Stimulated activated CD4-positive, alpha-beta T cell treated with anti-CD3 and anti-CD28 coated beads, Interleukin-12 subunit alpha, Interleukin-12 subunit beta, amount 100 ng/mL, for 24 hours (primary cell): ENCODE results near the gene PRKG1.
"Not testable (repeated sequence)": the region's sequence is repeated elsewhere in the genome, so short reads cannot be mapped to it uniquely, and the experiment has no call there.

Source experiments
- DNase-seq, 2 experiments: peaks; one replicate each; pipeline ENCODE4 v3.0.0-alpha.2; 2020; ENCODE audit warnings: low read depth in 2 of 2

The PRKG1 gene

DNA sequence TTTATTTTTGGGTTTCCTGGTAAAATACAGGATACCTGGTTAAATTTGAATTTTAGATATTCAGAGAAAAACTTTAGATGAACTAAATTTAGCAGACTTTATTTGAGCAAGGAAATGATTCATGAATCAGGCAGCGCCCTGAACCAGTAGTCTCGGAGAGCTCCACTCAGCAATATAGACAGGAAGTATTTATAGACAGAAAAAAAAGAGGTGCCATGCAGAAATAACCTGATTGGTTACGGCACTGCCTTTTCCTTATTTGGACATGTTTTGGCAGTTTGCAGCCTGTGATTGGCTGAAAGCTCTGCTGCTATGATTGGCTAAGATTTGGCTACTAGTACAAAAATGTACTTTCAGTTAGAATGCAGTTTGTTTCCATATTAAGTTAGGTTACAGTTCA is 1041.5 kb downstream of the PRKG1 start:
- no peak for DNase-seq

DNA sequence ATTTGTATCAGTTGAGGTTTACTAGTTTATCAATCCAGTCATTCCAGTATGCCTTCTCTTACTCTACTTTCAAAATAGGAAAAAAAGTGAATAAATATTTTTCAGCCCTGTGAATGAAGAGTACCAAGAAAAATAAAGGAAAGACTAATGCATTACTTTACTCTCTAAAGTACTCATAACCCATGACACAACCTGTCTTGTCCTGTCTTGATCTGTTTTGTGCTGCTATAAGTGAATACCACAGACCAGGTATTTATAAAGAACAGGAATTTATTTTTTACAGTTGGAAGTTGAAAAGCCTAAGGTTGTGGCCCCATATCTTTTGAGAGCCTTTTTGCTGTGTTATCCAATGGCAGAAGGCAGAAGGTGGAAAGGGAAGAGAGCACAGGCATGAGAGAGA is 1045.2 kb downstream of the PRKG1 start:
- DNase-seq: no peak

DNA sequence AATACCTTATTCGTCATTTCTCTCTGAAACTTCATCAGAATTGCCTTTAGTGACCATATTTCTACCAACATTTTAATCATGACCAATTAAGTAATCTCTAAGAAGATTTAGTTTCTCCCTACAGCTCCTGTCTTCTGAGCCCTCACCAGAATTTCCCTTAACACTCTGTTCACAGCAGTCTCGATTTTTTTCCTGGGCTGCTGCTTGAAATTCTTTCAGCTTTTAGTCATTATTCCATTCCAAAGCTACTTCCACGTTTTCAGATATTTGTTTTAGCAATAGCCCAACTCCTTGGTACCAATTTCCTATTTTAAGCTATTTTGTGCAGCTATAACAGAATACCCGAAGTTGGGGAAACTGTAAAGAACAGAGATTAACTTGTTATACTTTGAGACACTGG is 1047.4 kb downstream of the PRKG1 start:
- DNase-seq: no peak

DNA sequence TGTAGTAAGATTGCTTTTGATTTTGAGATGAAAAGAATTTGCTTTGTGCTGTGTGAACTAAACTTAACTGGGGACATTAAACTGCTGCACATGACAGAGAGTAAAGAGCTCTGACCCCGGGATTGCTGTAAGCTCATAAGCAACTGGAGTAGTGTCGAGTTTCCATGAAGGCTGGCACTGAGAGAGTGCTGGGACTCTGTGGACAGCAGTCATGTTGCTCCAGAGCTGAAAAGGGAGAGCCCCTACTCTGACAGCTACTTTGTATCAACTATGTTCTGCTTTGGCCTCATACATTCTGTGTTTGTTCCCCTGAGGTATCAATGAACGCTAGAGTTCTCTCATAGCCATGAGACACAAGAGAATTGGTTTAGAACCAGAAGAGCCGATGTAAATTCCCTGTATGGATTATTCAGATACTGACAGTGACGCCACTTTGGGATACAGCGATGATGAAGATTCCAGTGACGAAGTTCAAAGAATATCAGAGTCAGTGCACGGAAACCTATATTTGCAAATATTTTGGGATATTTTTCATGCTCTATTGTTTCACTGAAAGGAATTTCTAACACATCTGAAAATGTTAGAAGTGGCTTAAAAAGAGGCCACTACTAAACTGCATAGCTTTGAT is 1053.9 kb downstream of the PRKG1 start:
- no peak for DNase-seq

DNA sequence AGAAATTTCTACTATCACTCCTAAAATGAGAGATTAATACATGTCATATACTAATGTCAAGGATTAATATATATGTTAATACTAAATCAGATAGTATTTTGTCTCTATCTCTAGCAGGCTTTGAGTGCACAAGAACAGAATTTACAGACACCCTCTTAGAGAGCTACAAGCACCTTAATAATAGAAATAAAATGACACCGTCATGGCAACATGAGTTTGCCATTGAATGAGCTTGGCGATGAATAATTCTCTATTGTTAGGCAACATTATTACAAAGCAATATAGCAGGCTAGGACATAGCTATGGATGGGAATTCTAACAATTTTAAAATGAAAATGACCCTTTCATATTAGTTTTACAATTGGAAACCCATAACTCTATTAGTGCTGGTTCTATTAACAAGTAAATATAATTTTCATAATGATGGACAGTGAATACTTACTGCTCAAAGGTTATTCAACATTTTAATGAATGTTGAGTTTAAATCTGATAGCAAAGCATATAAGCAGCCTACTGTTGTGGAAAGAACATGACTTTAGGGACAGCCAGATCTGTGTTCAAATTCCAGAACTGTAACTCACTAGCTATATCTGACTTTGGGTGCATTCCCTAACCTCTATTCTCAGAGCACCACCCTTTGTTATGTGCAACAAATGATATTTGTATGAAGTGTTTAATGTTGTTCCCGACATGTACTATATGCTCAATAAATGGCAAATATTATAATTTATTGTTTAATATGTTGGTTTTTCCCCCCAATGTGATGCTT is 1055.3 kb downstream of the PRKG1 start:
- no peak for DNase-seq

DNA sequence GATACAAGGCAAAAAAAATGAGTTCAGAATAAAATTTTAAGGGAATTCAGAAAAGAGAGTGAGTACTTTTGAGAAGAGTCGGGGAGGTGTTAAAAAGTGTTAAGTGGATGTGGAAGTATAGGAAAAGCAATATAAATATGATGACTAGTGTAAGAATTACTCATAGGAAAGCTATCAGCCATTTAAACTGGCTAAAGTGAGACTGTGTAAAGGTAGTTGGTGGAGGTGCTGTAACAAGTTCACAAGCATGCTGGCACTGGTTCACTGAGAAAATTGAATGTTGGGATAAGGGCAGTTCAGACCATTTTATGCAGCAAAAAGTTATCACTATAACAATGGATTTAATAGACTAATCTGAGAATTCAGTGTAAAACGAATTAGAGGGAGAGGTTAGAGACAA is 1060.8 kb downstream of the PRKG1 start:
- no peak for DNase-seq

DNA sequence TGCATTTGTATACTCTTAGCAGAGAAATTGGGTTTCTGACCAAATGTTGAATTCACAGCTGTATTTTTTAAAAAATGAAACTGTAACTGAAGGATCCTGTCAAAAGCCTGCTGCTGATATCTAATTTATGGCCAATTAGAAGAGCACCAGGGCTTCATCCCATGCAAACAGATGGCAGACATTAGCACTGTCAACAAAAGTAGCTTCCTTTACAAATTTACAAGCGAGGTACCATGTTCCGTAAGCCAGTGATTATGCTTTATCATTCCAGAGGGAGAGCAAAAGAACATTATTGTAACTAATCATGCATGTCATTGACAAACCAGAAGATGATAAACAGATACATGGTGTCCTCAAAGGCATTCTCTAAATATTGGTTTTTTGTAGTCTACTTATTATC is 1062.6 kb downstream of the PRKG1 start:
- DNase-seq: no peak

DNA sequence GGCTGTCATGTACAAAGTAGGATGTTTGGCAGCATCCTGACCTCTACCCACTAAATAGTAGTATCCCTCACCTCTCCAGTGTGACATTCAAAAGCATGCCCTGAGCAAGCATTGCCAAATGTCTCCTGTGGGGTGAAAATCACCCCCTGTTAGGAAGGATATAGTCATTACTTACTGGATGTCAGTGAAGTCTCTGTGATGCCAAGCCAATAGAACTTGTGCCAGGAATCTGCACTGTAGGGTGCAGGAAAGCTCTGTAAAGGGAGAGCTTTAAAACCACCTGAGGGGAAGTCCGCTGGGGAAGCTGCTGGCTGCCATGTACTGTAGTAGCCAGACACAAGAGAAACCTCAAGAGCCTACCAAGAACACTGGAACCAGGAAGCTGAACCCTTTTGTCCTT is 1069.1 kb downstream of the PRKG1 start:
- no peak for DNase-seq

DNA sequence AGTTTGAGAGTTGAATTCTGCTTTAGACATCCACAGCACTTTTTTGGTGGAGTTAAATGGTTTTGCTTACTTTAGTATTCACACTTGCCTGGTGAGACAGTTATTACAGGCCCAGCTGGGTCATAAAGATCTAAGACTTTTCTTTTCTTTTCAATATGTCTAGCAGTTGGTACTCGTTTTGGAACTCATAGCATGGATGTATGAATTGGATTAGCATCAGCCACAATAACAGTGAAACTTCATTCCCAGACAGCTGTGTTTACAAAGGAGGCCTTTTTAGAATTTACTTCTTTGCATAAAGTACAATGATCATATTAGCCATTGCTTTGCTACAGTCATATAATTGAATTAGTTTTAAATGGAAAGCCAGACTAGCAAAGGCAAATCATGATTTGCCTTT is 1071.3 kb downstream of the PRKG1 start:
- DNase-seq: no peak

DNA sequence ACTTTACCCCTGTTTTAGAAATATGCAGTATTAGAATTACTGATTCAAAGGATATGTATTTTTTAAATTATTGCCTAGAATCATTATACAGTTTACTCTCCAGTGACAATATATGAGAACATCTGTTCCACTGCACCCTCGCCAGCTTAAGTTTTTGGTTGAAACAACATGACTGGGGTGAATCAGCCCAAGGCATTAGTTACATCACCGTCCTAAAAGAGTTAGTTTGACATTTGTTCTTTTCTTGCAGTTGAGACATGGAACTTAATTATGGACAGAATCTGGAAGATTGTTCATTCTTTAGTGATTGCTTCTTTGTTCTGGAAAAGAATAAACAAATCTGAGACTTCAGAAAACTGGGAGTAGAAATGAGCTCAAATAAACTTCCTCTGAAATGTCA is 1072.5 kb downstream of the PRKG1 start:
- no peak for DNase-seq

DNA sequence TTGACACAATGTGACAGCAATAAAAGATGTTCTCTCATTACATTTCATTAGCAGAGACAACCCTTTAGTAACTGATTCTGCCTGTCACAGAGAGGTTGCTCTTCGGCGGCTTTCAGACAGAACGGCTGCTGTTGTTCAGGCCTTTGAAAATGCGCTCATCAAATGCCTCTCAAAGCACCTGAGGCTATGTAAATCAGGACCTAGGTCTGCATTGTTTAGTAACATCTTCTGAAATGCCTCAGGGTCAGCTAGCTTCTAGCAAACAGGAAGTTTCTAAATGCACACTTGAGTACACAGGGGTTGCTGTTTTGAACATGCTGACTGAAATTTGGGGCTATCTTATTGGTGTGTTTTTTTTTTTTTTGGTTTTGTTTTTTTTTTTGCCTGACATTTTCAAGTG is 1096.5 kb downstream of the PRKG1 start:
- no peak for DNase-seq

DNA sequence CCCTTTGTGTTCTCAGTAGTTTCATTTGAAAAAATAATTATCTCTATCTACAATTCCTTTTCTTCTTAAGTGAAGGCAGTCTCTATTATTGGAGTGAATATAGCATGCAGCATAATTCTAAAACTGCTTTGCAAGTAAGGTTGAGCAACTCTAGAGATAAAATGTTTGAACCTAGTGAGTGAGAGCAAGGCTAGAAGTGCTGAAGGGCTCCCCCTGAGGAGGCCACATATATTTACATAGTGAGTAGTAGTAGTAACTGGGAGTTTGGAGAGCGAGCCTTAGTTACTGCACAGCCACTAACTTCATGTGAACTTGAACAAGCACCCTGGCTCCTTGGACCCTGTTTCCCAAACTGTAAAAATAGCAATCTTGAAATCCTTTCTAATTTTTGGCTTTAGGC is 1098.3 kb downstream of the PRKG1 start:
- DNase-seq: no peak

DNA sequence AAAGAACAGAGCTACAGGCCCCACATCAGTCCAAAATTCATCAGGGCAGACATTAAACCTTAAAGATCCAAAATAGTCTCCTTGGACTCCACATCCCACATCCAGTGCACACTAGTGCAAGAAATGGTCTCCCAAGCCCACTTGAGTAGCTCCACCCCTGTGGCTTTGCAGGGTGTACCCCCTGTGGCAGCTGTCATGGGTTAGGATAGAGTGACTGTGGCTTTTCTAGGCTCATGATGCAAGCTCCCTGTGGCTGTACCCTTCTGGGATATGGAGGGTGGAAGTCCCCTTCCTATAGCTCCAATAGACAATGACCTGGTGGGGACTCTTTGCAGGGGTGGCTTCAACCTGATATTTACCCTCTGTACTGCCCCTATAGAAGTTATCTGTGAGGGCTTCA is 1111.0 kb downstream of the PRKG1 start:
- no peak for DNase-seq

DNA sequence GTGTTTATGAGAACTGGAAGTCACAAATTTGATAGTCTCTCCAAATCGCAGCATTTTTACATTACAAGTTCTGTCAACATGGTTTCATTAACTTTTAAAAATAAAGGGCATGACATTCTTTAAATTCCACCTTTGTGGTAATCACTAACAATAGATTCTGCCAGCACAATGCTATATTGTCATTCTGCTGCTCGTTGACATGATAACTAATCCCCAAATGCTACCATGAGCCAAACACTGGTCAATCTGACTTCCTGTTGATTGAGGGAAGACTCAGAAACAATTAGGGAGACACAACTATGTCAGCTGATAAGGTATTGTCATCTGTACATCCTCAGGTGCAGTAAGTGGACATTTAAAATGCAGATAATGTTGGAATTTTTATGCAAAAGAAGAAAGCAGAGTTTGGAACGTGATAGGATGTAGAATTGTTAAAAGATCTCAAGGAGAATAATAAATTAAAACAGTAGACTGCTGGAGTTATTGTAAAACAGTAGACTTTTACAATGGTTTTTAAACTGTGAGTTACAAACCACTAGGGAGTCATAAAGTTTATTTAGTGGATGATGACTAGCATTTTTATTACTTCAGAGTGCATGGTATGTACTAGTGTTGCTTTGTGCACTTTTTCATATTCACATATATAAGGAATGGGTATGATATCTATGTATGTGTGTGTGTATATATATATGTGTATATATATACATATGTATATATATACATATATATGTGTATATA is 1113.4 kb downstream of the PRKG1 start:
- DNase-seq: no peak

DNA sequence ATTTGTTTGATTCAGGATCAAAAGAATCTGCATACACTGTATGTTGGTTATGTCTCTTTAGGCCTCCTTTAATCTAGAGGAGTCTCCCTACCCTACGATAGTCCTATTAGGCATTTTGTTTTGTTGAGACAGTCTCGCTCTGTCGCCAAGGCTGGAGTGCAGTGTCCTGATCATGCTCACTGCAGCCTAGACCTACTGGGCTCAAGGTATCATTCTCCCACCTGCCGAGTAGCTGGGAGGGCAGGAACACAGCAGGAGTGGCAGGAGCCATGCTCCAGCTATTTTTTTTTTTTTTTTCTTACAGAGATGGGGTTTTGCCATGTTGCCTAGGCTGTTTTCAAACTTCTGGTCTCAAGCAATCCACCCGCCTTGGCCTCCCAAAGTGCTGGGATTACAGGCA is 1116.8 kb downstream of the PRKG1 start:
- DNase-seq: no peak

DNA sequence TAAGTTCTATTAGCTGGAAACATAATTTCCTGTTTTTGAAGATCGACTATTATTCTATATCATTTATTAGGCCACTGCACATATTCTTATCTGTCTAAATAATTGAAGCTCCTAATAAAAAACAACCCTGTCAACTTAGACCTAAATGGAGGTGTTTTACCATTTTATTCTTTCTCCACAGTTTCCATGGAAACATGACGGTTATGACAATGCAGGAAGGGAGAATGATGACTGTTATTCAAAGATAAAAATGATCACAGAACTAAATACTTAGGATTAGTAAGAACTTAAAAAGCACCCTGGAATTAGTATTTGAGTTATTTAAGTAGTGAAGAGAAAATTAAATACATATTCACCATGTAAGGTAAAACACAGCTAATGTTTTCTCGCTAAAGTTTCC is 1119.9 kb downstream of the PRKG1 start:
- DNase-seq: no peak

DNA sequence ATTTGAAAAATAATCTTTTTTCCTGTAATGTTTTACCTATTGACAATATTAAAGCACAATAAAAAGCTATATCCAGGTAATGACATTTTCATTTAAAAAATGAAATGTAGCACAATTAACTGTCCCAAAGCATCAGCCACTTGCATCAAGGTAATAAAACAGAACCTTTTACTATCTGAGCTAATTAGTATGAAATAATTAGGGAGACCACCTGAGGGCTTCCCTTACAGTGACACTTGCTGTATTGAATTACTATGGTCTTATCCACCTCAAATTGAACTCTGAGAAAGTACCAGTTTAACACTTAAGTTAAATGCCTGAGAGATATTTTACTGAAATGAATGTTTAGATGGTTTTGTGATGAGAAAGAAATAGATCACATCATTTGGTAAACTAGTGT is 1120.4 kb downstream of the PRKG1 start:
- DNase-seq: no peak

DNA sequence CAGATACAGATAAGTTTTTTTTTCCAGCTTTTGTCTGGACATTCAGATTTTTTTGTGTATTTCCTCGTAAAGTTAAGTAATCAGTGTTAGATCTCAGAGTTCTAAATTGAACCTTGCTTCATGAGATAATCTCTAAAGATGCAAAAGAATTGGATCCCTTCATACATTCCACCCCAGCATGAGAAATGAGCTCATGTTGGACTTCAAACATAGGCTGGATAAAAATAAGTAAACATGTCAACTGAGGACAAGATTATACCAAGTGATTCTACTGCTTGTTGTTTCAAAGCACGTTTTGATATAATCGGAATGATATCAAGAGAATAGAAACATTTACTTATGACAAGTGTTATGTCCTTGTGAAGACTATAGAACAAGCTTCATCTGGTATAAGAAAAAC is 1122.8 kb downstream of the PRKG1 start:
- DNase-seq: no peak

DNA sequence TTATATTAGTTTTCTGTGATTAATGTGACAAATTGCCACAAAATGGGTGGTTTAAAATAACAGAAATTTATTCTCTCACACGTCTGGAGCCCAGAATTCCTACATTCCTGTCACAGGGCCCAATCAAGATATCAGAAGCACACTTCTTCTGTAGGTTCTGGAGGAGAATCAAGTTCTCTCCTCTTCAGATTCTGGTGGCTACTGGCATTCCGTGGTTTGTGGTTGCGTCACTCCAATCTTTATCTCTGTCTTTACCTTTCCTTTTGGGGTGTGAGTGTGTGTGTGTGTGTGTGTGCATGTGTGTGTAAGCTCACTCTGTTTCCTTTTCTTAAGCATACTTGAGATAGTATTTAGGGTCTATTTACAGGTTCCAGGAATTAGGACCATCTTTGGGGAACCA is 1124.3 kb downstream of the PRKG1 start:
- DNase-seq: no peak

DNA sequence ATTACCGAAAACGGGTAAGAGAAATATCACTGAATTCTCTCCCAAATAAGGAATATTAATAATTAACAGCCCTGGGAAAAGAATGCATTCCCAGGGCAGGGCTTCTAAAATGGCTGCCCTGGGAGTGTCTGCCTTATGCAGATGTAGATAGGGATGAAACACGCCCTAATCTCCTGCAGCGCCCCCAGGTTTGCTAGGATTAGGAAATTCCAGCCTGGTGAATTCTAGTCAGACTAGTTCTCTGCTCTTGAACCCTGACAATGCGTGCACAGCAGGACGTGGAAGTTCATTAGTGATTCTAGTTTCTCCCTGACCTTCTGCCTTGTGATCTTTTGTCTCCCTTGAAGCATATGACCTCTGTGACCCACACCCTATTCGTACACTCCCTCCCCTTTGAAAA is 1130.6 kb downstream of the PRKG1 start:
- DNase-seq: not testable (repeated sequence)

DNA sequence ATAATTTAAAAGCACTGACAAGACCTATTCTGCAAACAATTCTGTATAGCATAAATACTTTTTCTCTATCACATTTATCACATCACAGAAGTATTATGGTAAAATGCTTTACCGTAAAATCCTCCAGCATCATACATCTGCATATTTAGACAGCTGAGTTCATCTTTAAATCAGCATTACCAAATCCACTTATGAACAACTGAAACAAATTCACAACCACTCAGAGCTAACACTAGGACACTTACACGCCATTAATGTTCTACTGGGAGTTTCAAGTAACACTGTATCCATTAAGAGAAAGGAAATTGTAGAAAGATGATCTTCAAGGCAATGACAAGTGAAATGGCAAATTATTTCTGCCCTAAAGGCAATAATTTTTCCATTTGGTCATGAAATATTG is 1134.1 kb downstream of the PRKG1 start:
- no peak for DNase-seq

DNA sequence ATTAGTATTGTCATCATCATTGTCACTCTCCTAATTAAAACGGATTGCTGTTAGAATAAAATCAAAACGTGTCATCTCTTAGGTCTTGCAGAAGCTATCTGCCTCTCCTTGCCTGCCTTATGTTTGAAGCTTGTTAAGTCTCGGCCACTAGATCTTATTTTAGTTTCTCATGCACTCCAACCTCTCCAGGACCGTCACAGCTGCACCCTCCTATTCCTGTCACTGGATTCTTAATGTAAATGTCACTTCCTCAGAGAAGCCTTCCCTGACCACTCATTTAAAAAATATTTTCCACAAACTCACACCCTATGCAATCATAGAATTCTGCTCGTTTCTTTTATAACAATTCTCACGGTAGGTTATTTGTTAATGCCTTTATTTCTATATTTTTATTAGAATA is 1135.9 kb downstream of the PRKG1 start:
- DNase-seq: no peak

DNA sequence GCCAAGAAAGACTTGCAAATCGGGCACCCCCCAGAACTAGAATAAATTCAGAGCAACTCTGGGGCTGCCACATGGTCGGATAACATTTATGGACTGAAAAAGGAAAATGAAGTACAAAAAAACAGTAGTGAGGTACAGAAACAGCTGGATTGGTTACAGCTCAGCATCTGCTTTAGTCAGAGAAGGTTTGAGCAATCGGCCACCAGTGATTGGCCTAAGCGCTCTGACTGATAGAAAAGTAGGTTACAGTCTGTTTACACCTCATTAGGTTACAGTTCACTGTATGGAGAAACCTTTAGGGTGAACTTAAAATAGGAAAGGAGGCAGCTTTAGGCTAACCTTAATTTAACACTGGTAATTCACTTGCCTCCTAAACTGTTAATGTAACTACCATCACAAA is 1137.8 kb downstream of the PRKG1 start:
- DNase-seq: no peak
